BLaER1 treated with 17β-estradiol and CSF1 and Interleukin-3, amounts not matched to agents 10 nM and 100 nM (cell line): Measurements from ENCODE around the gene LIPA.
A peak's percentile ranks its signal among the peaks of the same experiment; 100 is the strongest.
"Not testable (repeated sequence)": the region's sequence is repeated elsewhere in the genome, so short reads cannot be mapped to it uniquely, and the experiment has no call there.

Experiments
- H3K27ac ChIP-seq, 11 experiments: shearing (Covaris generic); formaldehyde crosslinking; 2 replicates each; pipeline ENCODE4 v1.8.1; 2022
- H3K27me3 ChIP-seq, 11 experiments: shearing (Covaris generic); formaldehyde crosslinking; 2 replicates each; pipeline ENCODE4 v1.8.1; 2022
- H3K36me3 ChIP-seq, 11 experiments: shearing (Covaris generic); formaldehyde crosslinking; 2 replicates each; pipeline ENCODE4 v1.8.1; 2022
- H3K4me1 ChIP-seq, 10 experiments: shearing (Covaris generic); formaldehyde crosslinking; 2 replicates each; pipeline ENCODE4 v1.8.1; 2022
- H3K4me2 ChIP-seq, 11 experiments: shearing (Covaris generic); formaldehyde crosslinking; 2 replicates each; pipeline ENCODE4 v1.8.1; 2022
- H3K4me3 ChIP-seq, 10 experiments: shearing (Covaris generic); formaldehyde crosslinking; 2 replicates each; pipeline ENCODE4 v1.8.1; 2022
- H3K9ac ChIP-seq, 11 experiments: shearing (Covaris generic); formaldehyde crosslinking; 2 replicates each; pipeline ENCODE4 v1.8.1; 2022
- H3K9me3 ChIP-seq, 11 experiments: shearing (Covaris generic); formaldehyde crosslinking; replicated peaks in 1 of 11; 2 replicates each; pipeline ENCODE4 v1.8.1; 2022
- H4K20me1 ChIP-seq, 11 experiments: shearing (Covaris generic); formaldehyde crosslinking; 2 replicates each; pipeline ENCODE4 v1.8.1; 2022
- Cebpa-rat ChIP-seq, 11 experiments: shearing (Covaris generic); IDR thresholded peaks; 2 replicates each; pipeline ENCODE4 v1.8.1; 2022

The LIPA gene

DNA sequence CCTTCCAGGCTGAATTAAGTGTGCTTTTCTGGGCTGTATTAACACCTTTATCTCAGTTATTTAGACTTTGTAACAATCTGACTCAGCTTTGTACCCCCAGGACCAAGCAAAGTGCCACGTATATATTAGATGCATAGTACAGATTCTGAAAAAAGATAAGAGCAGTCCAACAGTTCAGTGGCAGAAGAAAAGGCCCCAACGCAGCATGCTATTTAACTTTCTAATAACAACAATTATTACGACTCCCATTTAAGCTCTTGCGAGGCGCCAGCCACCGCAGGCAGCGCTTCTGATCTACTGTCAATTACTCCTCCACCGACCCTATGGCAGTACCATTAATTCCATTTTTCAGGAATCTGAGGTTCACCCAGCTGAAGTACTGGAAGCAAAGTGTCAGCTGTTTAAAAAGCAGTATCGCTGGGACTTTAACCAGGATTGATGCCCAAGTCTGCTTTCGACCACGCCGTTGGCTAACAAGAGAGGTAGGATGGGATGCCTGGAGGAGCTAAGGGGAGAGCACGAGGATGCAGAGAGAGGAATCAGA lies 638 bp downstream of the LIPA start:
- H3K4me3 ChIP-seq, result peak overlapping the region; percentile 77 to 98 (median 87)
- peaks cover 0 to 27% (median 0%) of the 10 kb centered on the region in 11 experiments; a peak in 3 of 22 replicates for H4K20me1 ChIP-seq
- H3K9me3 ChIP-seq, result peaks cover 29 to 37% (median 35%) of the 10 kb centered on the region in 11 experiments
- H3K4me2 ChIP-seq, result peak overlapping the region; percentile 82 to 98 (median 88)
- TF ChIP-seq Cebpa-rat (IDR thresholded peaks at IDR 0.05), result no peak
- peak overlapping the region; percentile 53 to 83 (median 78) for H3K27ac ChIP-seq
- peaks cover 0 to 21% (median 6%) of the 10 kb centered on the region in 11 experiments; a peak in 12 of 22 replicates for H3K36me3 ChIP-seq
- peaks cover 12 to 67% (median 31%) of the 10 kb centered on the region in 10 experiments for H3K4me1 ChIP-seq
- peak overlapping the region; percentile 74 to 88 (median 84) for H3K9ac ChIP-seq
- no peaks in the 10 kb centered on the region for H3K27me3 ChIP-seq

DNA sequence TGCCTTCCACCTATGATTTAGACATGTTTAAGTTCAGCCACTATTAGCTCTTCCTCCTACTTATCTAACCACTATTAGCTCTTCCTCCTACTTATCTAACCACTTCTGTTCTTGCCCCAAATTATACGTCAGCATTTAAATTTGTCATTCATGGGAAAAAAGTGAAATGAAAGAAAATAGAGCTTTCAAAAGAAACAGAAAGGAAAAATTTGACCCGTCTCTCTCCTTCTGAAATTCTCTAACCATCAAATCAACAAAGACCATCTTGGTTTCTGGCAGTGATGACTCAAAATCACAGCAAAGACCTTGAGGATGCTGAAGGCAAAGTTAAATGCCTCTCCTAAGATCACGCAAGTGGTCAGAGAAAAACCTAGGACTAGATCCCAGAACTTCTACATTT lies 2.6 kb downstream of the LIPA start:
- Histone ChIP-seq H3K36me3 (peaks cover 0 to 37% (median 1%) of the 10 kb centered on the region in 11 experiments; a peak in 11 of 22 replicates), H3K4me3 (peak overlapping the region in 4 of 10 experiments; percentile 80 to 98 (median 90); a peak in 7 of 20 replicates), H3K27me3 (no peaks in the 10 kb centered on the region), H3K4me1 (peaks cover 31 to 75% (median 43%) of the 10 kb centered on the region in 10 experiments), H3K4me2 (peak overlapping the region in 7 of 11 experiments; percentile 9 to 88 (median 83); a peak in 12 of 22 replicates), H4K20me1 (peaks cover 0 to 27% (median 0%) of the 10 kb centered on the region in 11 experiments; a peak in 3 of 22 replicates), H3K9me3 (peaks cover 13 to 18% (median 17%) of the 10 kb centered on the region in 11 experiments), H3K9ac (peak overlapping the region in 3 of 11 experiments; percentile 36 to 88 (median 87); a peak in 5 of 22 replicates), H3K27ac (peak overlapping the region in 2 of 11 experiments; percentile 4 to 21; a peak in 2 of 22 replicates)
- no peak for TF ChIP-seq Cebpa-rat (IDR thresholded peaks at IDR 0.05)

DNA sequence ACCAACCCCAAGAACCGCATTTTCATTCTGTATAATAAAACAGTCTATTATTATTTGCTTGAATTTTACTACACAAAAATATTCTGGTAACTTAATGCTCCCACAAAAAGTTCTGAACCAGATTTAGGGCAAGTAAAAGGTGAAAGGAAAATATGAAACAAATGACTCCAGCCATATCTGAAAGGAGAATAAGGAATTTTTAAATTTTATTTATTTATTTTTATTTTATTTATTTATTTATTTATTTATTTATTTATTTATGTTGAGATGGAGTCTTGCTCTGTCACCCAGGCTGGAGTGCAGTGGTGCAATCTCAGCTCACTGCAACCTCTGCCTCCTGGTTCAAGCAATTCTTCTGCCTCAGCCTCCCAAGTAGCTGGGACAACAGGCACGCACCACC lies 4.0 kb downstream of the LIPA start:
- H3K9ac ChIP-seq, result peak overlapping the region in 2 of 11 experiments; percentile 68 to 78; a peak in 2 of 22 replicates
- peaks cover 0 to 27% (median 0%) of the 10 kb centered on the region in 11 experiments; a peak in 3 of 22 replicates for H4K20me1 ChIP-seq
- not testable (repeated sequence) for H3K27me3 ChIP-seq

DNA sequence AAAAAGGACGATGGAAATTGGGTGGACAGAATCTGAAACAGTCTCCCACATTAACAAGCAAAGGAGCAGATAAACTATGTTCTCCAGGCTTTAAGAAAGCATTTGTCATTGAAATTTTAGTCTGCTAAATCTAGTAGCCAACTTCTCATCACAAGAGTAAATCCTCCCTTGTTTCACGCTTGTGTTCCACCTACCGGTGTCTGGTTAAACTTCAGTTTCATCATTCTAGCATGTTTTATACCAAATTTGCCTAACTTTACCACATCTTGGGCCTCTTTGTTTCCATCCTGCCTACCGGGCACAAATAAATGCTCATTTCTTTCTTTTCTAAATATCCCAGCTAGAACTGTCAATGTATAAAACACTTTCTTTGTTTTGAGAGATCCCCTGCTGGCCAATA lies 5.8 kb downstream of the LIPA start:
- Histone ChIP-seq H3K9ac (peak overlapping the region in 3 of 11 experiments; percentile 46 to 78 (median 68); a peak in 6 of 22 replicates), H3K4me3 (peak overlapping the region in 3 of 10 experiments; percentile 21 to 93 (median 35); a peak in 5 of 20 replicates), H3K4me1 (peaks cover 55 to 99% (median 69%) of the 10 kb centered on the region in 10 experiments), H3K36me3 (peaks cover 0 to 53% (median 5%) of the 10 kb centered on the region in 11 experiments; a peak in 12 of 22 replicates), H4K20me1 (peaks cover 0 to 27% (median 0%) of the 10 kb centered on the region in 11 experiments; a peak in 3 of 22 replicates), H3K27me3 (no peaks in the 10 kb centered on the region), H3K27ac (peak overlapping the region in 9 of 11 experiments; percentile 5 to 95 (median 50); a peak in 16 of 22 replicates), H3K4me2 (peak overlapping the region; percentile 38 to 89 (median 83); a peak in 20 of 22 replicates), H3K9me3 (no peaks in the 10 kb centered on the region)
- no peak for TF ChIP-seq Cebpa-rat (IDR thresholded peaks at IDR 0.05)

More for the DNA sequence above, 4.0 kb downstream of the LIPA start:
- H3K9me3 ChIP-seq, H3K27ac ChIP-seq: not testable (repeated sequence)
- peaks cover 44 to 87% (median 57%) of the 10 kb centered on the region in 10 experiments for H3K4me1 ChIP-seq
- H3K36me3 ChIP-seq, result peaks cover 0 to 44% (median 0%) of the 10 kb centered on the region in 11 experiments; a peak in 5 of 22 replicates
- peak overlapping the region in 3 of 11 experiments; percentile 82 to 87 (median 86); a peak in 6 of 22 replicates for H3K4me2 ChIP-seq
- H3K4me3 ChIP-seq, result peak overlapping the region in 3 of 10 experiments; percentile 26 to 93 (median 26); a peak in 3 of 20 replicates

DNA sequence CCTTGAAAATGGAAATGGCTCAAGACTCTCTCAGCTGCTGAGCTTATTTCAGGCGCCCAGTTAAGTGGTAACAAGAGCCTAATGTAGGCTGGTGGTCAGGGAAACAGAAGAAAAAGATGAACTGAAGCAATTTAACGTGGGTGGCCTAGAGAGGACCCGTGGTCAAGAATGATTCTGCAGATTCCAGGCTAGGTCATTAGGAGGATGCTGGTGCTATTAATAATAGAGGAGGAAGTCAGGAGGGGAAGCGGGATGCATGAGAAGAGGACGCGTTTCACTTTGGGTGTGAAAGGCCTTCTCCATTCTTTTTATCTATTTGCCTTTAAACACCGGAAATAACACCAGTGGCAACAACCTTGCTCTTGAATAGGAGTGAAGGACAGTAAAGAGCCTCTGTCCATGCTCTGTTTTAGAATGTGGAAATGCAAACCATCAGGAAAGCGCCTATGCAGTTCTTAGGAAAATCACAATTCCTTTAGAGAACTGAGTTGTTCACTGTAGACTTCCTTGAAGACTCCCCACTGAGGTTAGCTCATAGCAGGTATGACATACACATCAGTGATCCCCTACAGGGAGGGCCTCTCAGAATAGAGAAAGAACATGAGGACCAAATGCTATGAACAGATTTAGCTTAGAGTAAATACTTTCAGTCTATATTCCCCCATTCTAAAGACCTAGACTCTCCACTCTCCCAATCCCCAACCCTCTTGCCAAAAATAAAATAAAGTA lies 8.6 kb downstream of the LIPA start:
- peak in 2 of 11 experiments; percentile 16 to 24; a peak in 1 of 22 replicates for TF ChIP-seq Cebpa-rat (IDR thresholded peaks at IDR 0.05)
- Histone ChIP-seq H3K4me1 (peaks cover 49 to 100% (median 69%) of the 10 kb centered on the region in 10 experiments), H3K4me3 (peak overlapping the region; percentile 3 to 93 (median 29); a peak in 14 of 20 replicates), H3K27me3 (no peaks in the 10 kb centered on the region), H4K20me1 (peaks cover 0 to 2% (median 0%) of the 10 kb centered on the region in 11 experiments; a peak in 2 of 22 replicates), H3K36me3 (peaks cover 10 to 77% (median 25%) of the 10 kb centered on the region in 11 experiments; a peak in 21 of 22 replicates), H3K9ac (peak overlapping the region in 9 of 11 experiments; percentile 50 to 83 (median 65); a peak in 18 of 22 replicates), H3K27ac (peak overlapping the region; percentile 28 to 95 (median 83)), H3K4me2 (peak overlapping the region; percentile 76 to 89 (median 85)), H3K9me3 (peaks cover 0 to 12% (median 0%) of the 10 kb centered on the region in 11 experiments; a peak in 1 of 22 replicates)

DNA sequence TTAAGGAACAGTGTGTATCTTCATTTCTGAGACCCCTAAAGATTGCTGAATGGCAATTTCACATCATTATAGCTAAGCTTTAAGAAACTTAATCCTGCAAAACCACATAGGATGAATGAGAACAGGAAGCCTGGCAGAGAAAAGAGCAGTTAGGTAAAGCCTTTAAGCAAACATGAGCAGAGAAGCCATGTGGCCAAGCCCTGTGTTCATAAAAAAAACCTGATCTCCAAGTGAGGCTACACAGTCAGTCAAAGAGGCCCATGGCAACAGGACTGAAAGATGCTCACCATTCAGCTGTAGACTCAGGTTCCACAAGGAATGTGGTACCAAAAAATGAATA lies 9.3 kb downstream of the LIPA start:
- peaks cover 10 to 80% (median 25%) of the 10 kb centered on the region in 11 experiments; a peak in 21 of 22 replicates for H3K36me3 ChIP-seq
- peak overlapping the region; percentile 76 to 89 (median 85) for H3K4me2 ChIP-seq
- H3K27ac ChIP-seq, result peak overlapping the region; percentile 10 to 95 (median 83); a peak in 21 of 22 replicates
- H3K4me3 ChIP-seq, result peak overlapping the region in 8 of 10 experiments; percentile 3 to 39 (median 22); a peak in 10 of 20 replicates
- peak overlapping the region in 9 of 11 experiments; percentile 50 to 83 (median 65); a peak in 18 of 22 replicates for H3K9ac ChIP-seq
- peaks cover 0 to 12% (median 0%) of the 10 kb centered on the region in 11 experiments; a peak in 1 of 22 replicates for H3K9me3 ChIP-seq
- no peaks in the 10 kb centered on the region for H3K27me3 ChIP-seq
- peaks cover 49 to 100% (median 69%) of the 10 kb centered on the region in 10 experiments for H3K4me1 ChIP-seq
- H4K20me1 ChIP-seq, result no peaks in the 10 kb centered on the region
- peak in 2 of 11 experiments; percentile 0 to 3; a peak in 2 of 22 replicates for TF ChIP-seq Cebpa-rat (IDR thresholded peaks at IDR 0.05)

DNA sequence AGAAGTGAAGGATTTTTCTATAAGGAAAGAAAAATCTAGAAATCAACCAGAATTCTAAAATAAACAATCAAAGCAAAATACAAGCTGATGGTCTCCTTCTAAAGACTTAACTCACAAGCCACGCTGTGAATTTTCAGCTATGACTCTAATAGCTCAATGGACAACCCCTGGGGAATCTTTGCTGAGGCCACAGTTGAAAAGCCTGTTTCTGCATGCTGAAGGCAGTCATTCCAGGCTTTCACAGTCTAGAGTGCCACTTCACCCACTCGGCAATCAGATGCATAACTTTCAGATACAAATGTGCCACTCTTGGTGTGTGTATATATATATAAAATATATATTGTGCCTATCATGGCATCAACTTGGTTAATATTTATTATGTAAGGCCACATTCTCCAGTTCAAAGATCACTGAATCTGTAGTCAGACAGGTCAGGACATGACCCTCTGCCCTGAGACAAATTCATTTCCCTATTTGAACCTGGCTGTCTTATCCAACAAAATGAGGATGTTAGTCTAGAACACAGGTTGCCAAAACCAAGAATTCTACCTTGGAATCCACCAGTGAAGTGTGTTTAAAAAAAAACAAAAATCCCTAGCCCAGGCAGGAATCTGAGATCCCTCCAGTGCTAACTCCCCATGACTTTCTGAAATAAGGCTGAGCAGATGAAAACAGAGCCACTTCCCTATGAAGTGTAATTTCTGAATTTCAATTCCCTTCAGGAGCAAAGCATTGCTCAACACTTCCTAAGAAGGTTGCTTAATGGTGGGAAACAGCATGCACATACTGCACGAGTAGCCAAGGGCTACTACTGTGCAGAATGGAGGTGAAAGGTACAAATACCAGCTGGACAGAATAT lies 9.9 kb downstream of the LIPA start:
- H3K4me2 ChIP-seq, result peak overlapping the region; percentile 76 to 89 (median 85)
- H3K9ac ChIP-seq, result peak overlapping the region in 9 of 11 experiments; percentile 50 to 83 (median 65); a peak in 13 of 22 replicates
- H3K27ac ChIP-seq, result peak overlapping the region; percentile 10 to 95 (median 83); a peak in 20 of 22 replicates

More for the DNA sequence above, 9.9 kb downstream of the LIPA start:
- H3K36me3 ChIP-seq, result peaks cover 10 to 80% (median 25%) of the 10 kb centered on the region in 11 experiments; a peak in 21 of 22 replicates
- peak in 8 of 11 experiments; percentile 49 to 97 (median 76); a peak in 13 of 22 replicates for TF ChIP-seq Cebpa-rat (IDR thresholded peaks at IDR 0.05)
- peaks cover 49 to 100% (median 69%) of the 10 kb centered on the region in 10 experiments for H3K4me1 ChIP-seq
- no peaks in the 10 kb centered on the region for H4K20me1 ChIP-seq
- no peaks in the 10 kb centered on the region for H3K27me3 ChIP-seq
- H3K9me3 ChIP-seq, result peaks cover 0 to 12% (median 0%) of the 10 kb centered on the region in 11 experiments; a peak in 1 of 22 replicates
- H3K4me3 ChIP-seq, result peak overlapping the region in 6 of 10 experiments; percentile 5 to 35 (median 22); a peak in 9 of 20 replicates
